SIG-M5 treated with dmso at 0.1 percent for 504 hours (cell line): ENCODE results near the gene CTRB1.
"Not testable (repeated sequence)": the region's sequence is repeated elsewhere in the genome, so short reads cannot be mapped to it uniquely, and the experiment has no call there.

Source experiments
- DNase-seq: peaks from one replicate; lab custom pipeline; 2025; ENCODE audit not compliant: unreplicated experiment; lab: John Stamatoyannopoulos, UW

Gene CTRB1

DNA sequence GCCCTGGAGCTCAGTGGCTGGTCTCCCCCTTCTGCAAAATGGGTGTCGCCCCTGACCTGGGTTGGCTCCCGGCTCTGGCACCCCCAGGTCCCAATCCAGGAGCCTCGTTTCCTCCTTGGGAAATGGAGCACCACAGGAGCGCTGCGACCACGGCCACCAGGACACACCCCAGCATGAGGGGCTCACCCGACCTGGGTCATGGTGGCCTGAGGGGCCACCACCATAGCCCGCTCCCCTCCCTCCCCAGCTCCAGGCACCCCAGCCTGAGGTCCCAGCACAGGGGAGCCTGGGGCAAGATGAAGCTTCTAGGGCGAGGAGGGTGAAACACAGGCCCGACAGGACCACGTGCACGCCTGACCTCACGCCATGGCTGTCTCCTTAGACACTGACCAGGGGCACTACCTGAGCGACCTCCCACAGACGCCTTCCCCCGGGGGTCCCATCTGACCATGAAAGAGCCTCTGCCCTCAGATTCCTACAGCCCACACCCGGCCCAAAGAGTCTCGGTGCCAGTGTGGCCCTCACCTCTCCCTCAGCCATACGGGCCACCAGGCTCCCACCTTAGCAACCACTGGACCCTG, 20.8 kb downstream of the CTRB1 start:
- no peak for DNase-seq

GRCh38 chr16:75240633-75241032, 21.8 kb downstream of the CTRB1 start:
- DNase-seq: not testable (repeated sequence)

- no peak for DNase-seq
Observed at GRCh38 chr16:75241412-75241811, 22.6 kb downstream of the CTRB1 start.

GRCh38 chr16:75241955-75242354, 23.2 kb downstream of the CTRB1 start:
- DNase-seq: no peak

DNA sequence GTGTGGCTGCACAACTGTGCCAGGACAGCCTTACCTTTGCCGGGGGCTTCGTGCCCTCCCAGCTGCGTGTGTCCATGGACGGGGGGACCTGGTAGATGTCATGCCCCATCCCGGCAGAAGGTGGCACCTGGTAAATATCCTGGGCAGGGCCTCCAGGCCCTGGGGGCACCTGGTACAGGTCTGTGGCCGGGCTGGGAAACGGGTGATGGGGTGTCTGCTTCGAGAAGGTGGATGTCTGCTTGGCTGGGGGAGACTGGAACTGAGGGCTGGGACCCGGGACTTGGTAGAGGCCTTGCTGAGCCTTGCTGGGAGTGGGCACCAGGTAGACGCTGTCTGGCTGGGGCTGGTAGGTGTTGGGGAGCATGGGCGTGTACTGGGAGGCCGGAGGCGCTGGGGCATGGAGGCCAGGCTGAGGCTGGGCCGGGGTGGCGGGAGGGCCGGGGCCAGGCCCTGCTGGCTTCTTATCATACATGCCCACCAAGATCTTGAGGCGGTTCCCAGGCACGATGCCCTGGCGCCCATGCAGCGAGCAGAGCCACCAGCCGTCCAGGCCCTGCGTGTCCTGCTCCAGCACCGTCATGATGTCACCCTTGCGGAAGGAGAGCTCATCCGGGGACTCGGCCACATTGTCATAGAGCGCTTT, 23.8 kb downstream of the CTRB1 start:
- not testable (repeated sequence) for DNase-seq

- no peak for DNase-seq
Observed at GRCh38 chr16:75243667-75244224, 25.0 kb downstream of the CTRB1 start.

DNA sequence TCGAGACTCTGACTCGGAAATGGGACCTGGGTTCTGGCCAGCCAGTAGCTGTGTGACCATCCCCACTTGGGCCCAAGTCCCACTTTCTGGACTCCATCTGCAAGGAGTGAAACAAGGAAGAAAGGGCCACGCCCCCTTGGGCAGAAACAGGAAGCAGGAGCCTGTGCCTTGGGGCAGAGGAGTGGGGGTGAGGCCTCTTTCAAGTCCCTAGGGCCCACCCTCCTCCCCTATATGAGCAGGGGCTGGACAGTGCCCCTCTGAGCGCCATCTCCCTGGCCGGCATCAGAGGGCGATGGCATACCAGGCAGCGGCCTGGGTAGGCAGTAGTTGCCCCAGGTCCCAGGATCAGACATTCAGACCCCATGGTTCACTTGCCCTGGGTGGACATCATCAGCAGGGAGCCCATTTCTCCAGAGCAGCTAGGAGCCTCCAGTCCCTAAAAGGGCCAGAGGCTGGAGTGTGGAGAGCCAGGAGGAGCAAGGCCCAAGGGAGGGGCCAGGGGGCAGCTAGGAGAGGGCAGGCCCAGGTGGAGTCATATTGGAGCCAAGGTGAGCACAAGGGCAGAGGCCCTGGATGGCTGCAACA, 25.5 kb downstream of the CTRB1 start:
- DNase-seq: peak; percentile 29

DNA sequence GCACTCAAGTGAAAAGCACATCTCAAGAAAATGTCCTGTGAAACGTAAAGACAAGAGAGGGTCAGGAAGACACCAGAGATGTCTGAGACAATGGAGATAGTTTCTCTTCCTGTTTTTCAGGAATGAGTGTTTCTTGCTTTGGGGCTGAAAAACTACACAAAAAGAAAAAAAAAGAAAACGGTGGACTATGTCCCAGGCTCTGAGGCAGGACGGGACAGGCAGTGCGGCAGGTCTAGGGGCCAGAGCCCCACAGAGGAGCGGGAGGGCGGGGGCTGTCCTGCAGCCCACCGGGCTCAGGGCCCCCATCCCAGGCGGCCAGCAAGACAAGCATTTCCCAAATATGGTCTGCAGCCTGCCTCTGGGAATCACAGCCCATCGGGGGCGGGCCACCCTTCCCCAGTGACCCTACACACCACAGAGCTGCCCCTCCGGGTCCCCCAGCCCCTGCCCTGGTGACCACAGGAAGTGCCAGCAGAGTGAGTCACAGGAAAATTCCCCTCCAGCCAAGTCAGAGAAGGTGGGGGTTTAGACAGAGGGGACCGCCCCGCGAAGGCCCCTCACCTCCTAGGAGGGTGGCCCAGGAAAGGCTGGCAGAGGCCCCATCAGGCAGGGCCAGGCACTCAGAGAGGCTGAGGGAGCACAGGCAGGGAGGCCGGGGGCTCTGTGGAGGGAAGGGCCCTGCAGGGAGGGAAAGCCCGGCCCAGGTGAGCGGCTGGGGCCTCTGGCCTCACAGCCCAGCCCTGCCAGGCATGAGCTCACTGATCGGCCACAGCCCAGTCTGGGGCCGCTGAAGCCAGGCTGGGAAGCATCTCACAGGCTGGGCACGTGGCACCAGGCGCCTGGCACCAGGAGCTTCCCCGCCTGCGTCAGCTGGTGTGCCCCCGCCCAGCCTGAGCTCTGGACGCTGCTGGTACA, 26.3 kb downstream of the CTRB1 start:
- DNase-seq: peak; percentile 35

GRCh38 chr16:75246504-75247205, 27.9 kb downstream of the CTRB1 start:
- DNase-seq: no peak

DNA sequence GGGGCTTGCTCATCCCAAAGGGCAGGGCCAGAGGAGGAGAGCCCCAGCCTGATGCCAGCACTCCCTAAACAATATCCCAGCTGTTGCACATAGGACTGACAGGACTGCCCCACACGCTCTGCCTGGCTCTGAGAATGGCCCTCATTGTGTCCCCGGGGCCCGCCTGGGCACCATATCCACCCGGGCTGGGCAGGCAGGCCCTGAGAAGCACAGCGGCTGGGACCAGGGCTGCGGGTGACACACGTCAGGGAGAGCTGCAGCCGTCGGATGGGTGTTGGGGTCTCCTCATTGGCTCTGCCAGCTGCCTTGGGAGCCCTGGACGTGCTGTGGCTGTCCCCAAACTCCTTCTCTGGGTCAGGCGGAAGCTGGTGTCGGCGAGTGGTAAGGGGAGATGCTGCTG, 28.5 kb downstream of the CTRB1 start:
- no peak for DNase-seq

DNA sequence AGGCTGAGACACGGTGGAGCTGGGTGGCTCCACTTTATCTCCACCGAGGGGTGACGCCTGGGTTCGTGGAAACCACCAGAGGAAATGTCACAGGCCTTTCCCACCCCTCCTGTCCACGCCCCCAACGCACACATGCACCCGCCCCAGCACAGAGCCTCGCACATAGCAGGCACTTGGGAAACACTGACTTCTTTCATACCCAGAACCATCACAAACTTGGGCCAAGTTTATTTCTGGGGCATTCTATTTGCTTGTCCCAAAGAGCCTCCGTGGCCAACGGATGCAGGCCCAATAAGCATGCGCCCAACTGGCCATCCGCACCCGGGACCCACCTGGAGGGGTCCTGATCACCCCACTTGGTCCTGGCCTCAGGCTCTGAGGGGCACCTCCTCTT, 29.4 kb downstream of the CTRB1 start:
- no peak for DNase-seq

DNA sequence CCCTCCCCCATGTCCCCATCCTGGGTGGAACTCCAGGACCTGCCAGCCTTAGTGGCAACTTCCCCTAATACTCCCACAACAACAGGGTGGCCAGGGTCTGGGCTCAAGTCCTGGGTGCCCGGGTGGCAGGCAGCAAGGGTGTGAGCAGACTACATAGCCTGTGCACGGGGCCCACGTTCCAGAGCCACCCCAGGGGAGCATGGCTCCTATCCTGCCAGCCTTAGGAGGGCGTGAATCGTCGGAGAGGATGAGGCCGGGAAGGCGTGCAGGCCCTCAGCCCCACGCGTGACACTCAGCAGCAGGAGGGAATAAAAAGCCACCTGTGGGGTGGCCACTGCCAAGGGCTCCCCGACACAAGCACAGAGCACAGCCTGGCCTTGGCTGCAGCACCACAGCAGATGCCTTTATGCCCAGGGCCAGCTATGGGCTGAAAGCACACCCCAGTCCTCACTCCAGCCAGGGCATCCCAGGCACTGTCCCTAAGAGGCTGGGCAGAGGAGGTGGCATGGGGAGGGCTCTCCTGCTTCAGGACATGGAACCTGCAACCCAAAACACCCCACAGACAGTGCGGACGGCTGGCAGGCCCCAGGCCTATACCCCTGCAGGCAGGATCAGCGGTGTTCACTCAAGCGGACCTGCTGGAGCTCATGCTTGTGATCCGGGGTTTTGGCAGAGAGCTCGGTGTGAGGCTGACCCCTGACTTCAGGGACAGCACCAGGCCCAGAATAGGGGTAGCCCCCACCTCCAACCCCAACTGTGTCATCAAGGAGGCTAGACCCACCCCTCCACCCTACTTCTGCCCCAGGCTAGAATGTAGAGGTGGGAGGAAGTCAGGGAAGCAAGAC, 30.0 kb downstream of the CTRB1 start:
- no peak for DNase-seq

GRCh38 chr16:75249441-75249840, 30.7 kb downstream of the CTRB1 start:
- DNase-seq: no peak

DNA sequence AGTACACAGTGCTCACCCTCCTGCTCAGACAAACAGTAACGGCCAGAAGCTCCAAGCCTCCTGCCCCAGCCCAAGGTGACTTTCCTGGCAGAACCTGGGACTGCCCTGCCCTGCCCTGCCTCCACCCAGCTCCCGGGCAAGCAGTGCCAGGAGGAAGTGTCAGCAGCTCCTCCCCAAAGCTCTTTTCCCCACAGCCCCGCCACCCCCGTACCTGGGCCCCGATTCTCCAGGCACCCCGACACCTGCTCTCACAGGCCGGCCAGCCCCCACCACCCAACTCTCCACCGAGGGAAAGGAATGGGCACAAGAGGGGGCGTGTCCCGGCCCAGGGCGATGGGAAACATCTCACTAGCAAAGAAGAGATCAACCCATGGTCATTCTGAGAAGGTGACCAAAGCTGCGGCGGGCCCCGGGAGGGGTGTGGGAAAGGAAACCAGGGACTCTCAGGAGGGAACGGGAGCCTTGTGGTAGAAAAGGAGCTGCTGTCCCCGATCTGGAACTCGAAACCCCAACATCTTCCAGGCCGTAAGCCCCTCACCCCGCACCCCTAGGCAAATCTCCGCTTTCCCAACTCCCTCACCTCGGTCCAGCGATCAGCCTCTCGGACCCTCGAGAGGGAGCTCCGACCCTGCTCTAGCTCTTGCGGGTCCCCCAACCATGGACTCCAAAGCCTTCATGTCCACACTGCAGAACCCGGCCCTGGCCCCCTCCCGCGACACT, 31.5 kb downstream of the CTRB1 start:
- no peak for DNase-seq

DNA sequence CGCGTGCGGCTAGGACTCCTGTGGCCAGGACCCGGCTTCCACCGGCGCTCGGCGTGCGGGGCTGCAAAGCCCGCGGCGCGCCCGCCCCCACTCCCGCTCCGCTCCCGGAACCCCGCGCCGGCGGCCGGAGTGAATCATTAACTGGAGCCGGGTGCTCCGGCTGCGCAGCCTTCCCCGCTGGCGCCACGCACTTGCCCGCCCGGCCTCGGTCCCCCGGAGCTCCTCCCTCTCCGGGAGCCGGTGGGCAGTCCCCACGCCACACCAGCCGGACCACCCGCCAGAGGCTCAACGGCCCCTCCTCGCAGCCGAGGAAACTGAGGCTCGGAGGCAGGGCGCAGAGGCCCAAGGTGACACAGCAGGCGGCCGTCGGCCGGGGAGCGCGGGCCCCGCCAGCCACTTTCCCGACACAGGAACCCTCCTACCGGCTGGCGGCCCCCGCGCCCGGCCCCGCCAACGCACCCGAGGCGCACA, 32.1 kb downstream of the CTRB1 start:
- DNase-seq: no peak

DNA sequence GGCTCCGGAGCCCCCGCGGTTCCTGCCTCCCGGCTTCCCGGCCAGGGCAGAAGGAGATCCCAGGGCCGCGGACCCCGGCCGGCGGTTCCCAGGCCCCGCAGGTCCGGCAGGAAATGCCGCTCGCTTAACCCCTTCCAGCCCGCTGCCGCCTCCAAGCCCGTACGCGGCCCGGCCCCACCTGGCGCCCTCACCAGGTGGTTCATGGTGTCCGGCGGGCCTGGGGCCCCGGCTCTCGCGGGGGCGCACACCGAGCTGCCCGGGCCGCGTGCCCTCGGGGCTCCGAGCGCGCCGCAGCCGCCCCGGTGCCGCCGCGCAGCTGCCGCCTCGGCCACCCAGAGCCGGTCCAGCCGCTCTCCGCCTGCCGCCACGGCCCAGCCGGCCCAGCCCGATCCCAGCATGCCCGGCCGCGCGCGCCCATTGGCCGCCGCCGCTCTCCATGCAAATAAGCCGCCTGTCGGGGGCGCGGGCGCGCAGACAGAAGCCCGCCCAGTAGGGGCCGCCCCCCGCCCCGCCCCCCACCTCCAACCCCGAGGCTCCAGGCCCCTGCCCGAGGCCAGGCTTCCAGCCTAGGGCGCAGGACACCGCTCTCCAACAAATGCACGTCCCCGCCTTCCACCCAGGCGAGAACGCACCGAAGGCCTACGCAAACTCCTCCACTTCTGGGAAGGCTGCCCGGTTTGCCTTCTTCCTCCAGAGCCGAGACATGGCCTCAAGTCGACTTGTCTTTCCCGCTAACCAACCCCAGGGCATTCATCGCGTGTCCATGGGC, 32.7 kb downstream of the CTRB1 start, which contains the start of gene BCAR1:
Gene BCAR1 (minus strand): TSS at position 345 of the 769 bp plus-strand sequence. CDS start 142 bp downstream, at position 203.
- peak; percentile 15 for DNase-seq

GRCh38 chr16:75252049-75252864, 33.5 kb downstream of the CTRB1 start:
- DNase-seq: no peak
